ENCODE measurements around the gene NFXL1. TPM values are rescaled to one million over a fixed set of nuclear protein-coding genes. Genes with fewer than 3 reads are reported as not detected.

NFXL1 gene
- total RNA-seq: 4.2 and 8.5 TPM in 2 replicates

DNA sequence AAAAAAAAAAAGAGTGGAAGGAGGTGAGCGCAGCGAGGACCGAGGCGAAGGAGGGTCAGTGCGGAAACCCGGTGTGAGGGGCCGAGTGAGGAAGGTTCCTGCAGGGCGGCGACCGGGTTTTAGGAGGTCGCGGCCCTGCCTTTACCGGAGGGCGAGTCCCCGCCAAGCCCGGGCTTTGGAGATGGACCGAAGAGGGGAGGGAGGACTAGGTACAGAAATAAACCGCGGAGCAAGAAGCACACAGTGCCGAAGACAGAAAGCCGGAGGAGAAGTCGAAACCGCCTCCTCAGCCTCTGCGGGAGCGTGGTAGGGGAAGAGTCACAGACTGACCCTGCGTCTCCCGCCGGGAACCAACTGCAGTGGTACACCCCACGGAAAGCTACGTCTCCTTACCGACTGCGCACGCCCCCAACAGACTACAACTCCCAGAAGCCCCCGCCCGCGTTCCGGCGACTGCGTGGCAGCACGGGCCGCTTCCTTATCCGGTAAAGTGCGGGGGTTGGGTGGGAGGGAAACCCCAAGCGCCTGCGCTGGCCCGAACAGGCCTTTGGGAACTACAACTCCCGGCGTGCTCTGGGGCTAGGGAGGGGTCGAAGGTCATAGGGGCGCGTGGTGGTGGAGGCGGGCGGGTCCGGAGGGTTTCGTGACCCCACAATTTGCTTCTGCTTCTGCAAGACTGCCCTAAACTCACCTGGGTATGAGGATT, at the start of gene NFXL1:
Gene NFXL1 (minus strand): TSS at position 364 of the 706 bp plus-strand sequence. CDS start 380 bp downstream, outside the sequence.

DNA sequence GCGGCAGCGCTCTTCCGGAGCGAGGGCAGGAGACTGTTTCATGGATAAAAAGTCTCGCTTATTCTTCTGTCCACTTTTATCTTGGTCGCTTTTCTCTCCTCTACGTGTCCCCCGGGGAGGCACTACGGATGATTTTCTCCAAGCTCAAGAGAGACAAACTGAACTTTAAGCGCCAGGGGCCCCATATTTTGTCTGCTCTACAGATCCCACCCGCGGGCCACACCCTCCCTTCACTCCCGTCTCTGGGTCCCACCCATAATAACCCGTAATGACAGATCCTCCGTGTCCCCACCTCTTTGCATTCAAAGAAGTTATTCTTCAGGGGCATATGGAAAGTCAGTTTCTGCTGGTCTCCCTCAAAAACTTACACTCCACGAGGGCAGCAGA, 76.5 kb downstream of the NFXL1 start, which contains the start of gene CORIN:
Gene CORIN (minus strand): TSS at position 160 of the 387 bp plus-strand sequence. CDS start 118 bp downstream, at position 42.

Other genes with a start within 250 kb of the NFXL1 start
- gene CORIN, start 76.5 kb downstream of the NFXL1 start, total RNA-seq: 0.13 and 0.49 TPM in 2 replicates
- 0.25 and 0.49 TPM in 2 replicates for gene CNGA1, start 102.1 kb upstream of the NFXL1 start, total RNA-seq
- 2.4 and 3.3 TPM in 2 replicates for gene NIPAL1, start 102.2 kb upstream of the NFXL1 start, total RNA-seq
- 0.13 and 0.81 TPM in 2 replicates for gene TXK, start 219.7 kb upstream of the NFXL1 start, total RNA-seq

Measured in mesangial cell (primary cell).